K562 (cell line): ENCODE results near the gene DIP2B. TPM values are rescaled to one million over a fixed set of nuclear protein-coding genes. Genes with fewer than 3 reads are reported as not detected.

Experiments
- ATAC-seq: fragments of 200-7000 bp; cut with Tn5 transposase; 3 replicates; pipeline ENCODE4 v1.9.1; 2020; ENCODE audit warnings: moderate library complexity
- BruUV-seq: library from RNA; stranded (reverse); fragments of 400-500 nt; replicated peaks from 2 replicates; lab custom pipeline; 2021; lab: Mats Ljungman, UMichigan
- CTCF ChIA-PET: fragments of 300-600 bp; formaldehyde crosslinking; extraction: SDS; loops from one replicate; lab custom pipeline; 2021; ENCODE audit warnings: low intra/inter-chr PET ratio; lab: Yijun Ruan, JAX
- POLR2A ChIA-PET: fragments of 300-600, 350-650 bp; sonication (Branson Sonifier 250); formaldehyde crosslinking; extraction: SDS; loops from one replicate; lab custom pipeline; 2021; ENCODE audit warnings: antibody characterized with exemption, inconsistent platforms; lab: Yijun Ruan, JAX
- DNase-seq, 4 experiments: peaks; one replicate each; pipeline versions ENCODE4 v3.0.0 to v3.0.0-alpha.2; 2011 to 2018; ENCODE audit warnings: low spot score in 3 of 4, mixed read lengths in 3 of 4; ENCODE audit errors: extremely low read depth in 1 of 4
- FAIRE-seq: peaks from 2 replicates; lab custom pipeline; 2011; peaks lifted over from hg19 to GRCh38; lab: Jason Lieb, UNC
- H2AFZ ChIP-seq: 2 replicates; pipeline ENCODE4 v1.6.0; 2011; ENCODE audit warnings: low read depth, low read length, control low read depth, inconsistent platforms
- H3K27ac ChIP-seq: fragments of 200-600 bp; 3 replicates; pipeline ENCODE4 v1.8.0; 2011; ENCODE audit warnings: low read depth, mild to moderate bottlenecking, control low read depth, inconsistent platforms, low read length, moderate library complexity, mixed read lengths; ENCODE audit errors: extremely low read depth
- H3K27me3 ChIP-seq, 2 experiments: fragments of 300-600 bp in 1 of 2; 2 replicates in 1 of 2; 3 replicates in 1 of 2; pipeline versions ENCODE4 v1.6.0 to v1.8.0; 2011; ENCODE audit warnings: inconsistent platforms in 2 of 2, low read length in 2 of 2, mild to moderate bottlenecking in 1 of 2, mixed read lengths in 1 of 2, moderate library complexity in 1 of 2; ENCODE audit not compliant: control insufficient read depth in 2 of 2, insufficient read depth in 2 of 2
- H3K36me3 ChIP-seq: fragments of 300-600 bp; 3 replicates; pipeline ENCODE4 v1.8.0; 2011; ENCODE audit warnings: mild to moderate bottlenecking, low read length, inconsistent platforms; ENCODE audit not compliant: control insufficient read depth, insufficient read depth
- H3K4me1 ChIP-seq, 2 experiments: fragments of 200-600 bp in 1 of 2; replicated peaks in 1 of 2; 2 replicates in 1 of 2; 3 replicates in 1 of 2; pipeline versions ENCODE4 v1.5.1 to v1.8.0; 2011; ENCODE audit warnings: inconsistent platforms in 2 of 2, low read length in 2 of 2, mild to moderate bottlenecking in 1 of 2, mixed read lengths in 1 of 2, moderate library complexity in 1 of 2; ENCODE audit not compliant: control insufficient read depth in 2 of 2, insufficient read depth in 2 of 2
- H3K4me2 ChIP-seq: 2 replicates; pipeline ENCODE4 v1.6.1; 2011; ENCODE audit warnings: low read length, control low read depth, inconsistent platforms, mixed read lengths; ENCODE audit not compliant: insufficient read depth
- H3K4me3 ChIP-seq: fragments of 200-600 bp; sonication (generic), shearing (Covaris generic); 2 replicates; pipeline ENCODE4 v1.5.1; 2016; ENCODE audit warnings: control low read depth, inconsistent platforms
- H3K79me2 ChIP-seq: fragments of 200-600 bp; 3 replicates; pipeline ENCODE4 v1.8.0; 2011; ENCODE audit warnings: low read length, inconsistent platforms; ENCODE audit not compliant: control insufficient read depth, insufficient read depth
- H3K9ac ChIP-seq, 2 experiments: 2 replicates each; pipeline versions ENCODE4 v1.6.0 to v1.6.1; 2011; ENCODE audit warnings: low read depth in 2 of 2, low read length in 2 of 2, control low read depth in 1 of 2, inconsistent platforms in 1 of 2, mild to moderate bottlenecking in 1 of 2, mixed read lengths in 1 of 2; ENCODE audit not compliant: insufficient read depth in 1 of 2
- H3K9me1 ChIP-seq: one replicate; pipeline ENCODE4 v1.6.0; 2011; ENCODE audit warnings: inconsistent platforms, mild to moderate bottlenecking, low read length, moderate library complexity; ENCODE audit not compliant: control insufficient read depth, insufficient read depth
- H3K9me3 ChIP-seq: replicated peaks from 2 replicates; pipeline ENCODE4 v1.5.1; 2011; ENCODE audit warnings: low read depth, low read length, inconsistent platforms; ENCODE audit not compliant: control insufficient read depth, insufficient read depth
- H4K20me1 ChIP-seq: replicated peaks from 2 replicates; pipeline ENCODE4 v1.6.1; 2011; ENCODE audit warnings: low read length, inconsistent platforms, mixed read lengths; ENCODE audit not compliant: control insufficient read depth, insufficient read depth
- HDGF ChIP-seq: fragments of 450-650 bp; IDR thresholded peaks from 2 replicates; pipeline ENCODE4 v1.6.1; 2016
- HOXB6 ChIP-seq: fragments of 250-450 bp; sonication (Bioruptor Pico); IDR thresholded peaks from 2 replicates; pipeline ENCODE4 v1.5.1; 2022; ENCODE audit warnings: mild to moderate bottlenecking, borderline replicate concordance
- IFI16 ChIP-seq: fragments of 250-450 bp; sonication (Bioruptor Pico); IDR thresholded peaks from 2 replicates; pipeline ENCODE4 v2.1.2; 2022; ENCODE audit warnings: mild to moderate bottlenecking, inconsistent platforms
- KDM1A ChIP-seq, 2 experiments: fragments of 450-650 bp; IDR thresholded peaks; 2 replicates each; pipeline ENCODE4 v1.6.1; 2016; ENCODE audit warnings: mild to moderate bottlenecking in 2 of 2
- MIER1 ChIP-seq: fragments of 450-650 bp; IDR thresholded peaks from 2 replicates; pipeline ENCODE4 v1.6.1; 2016; ENCODE audit warnings: antibody characterized with exemption, mild to moderate bottlenecking, low read depth
- NR2F6 ChIP-seq: fragments of 450-650 bp; formaldehyde crosslinking; IDR thresholded peaks from 2 replicates; pipeline ENCODE4 v1.4.0; 2020; ENCODE audit warnings: mild to moderate bottlenecking
- PHF8 ChIP-seq: fragments of 200-600 bp; sonication (generic); IDR thresholded peaks from 2 replicates; pipeline ENCODE4 v1.6.1; 2012; ENCODE audit warnings: mixed run types, mild to moderate bottlenecking, inconsistent platforms, low read length, moderate library complexity, borderline replicate concordance
- SMARCA4 ChIP-seq: fragments of 450-650 bp; IDR thresholded peaks from 2 replicates; pipeline ENCODE4 v1.6.1; 2016
- TBP ChIP-seq: optimal IDR thresholded peaks from 2 replicates; pipeline ENCODE3; 2011; ENCODE audit warnings: low read depth, low read length, improper control_type of control experiment
- TCF7 ChIP-seq: sonication (generic); IDR thresholded peaks from 2 replicates; pipeline ENCODE4 v1.6.1; 2016; ENCODE audit warnings: antibody characterized with exemption, borderline replicate concordance
- YY1 ChIP-seq, 3 experiments: IDR thresholded peaks; 2 replicates each; pipeline ENCODE4 v1.6.1; 2011; ENCODE audit warnings: low read length in 2 of 3, mild to moderate bottlenecking in 2 of 3, moderate library complexity in 2 of 3, borderline replicate concordance in 1 of 3, control low read depth in 1 of 3, low read depth in 1 of 3; ENCODE audit not compliant: insufficient read depth in 3 of 3, insufficient replicate concordance in 2 of 3, control insufficient read depth in 1 of 3, insufficient read length in 1 of 3; ENCODE audit errors: extremely low read depth in 1 of 3
- ZC3H11A ChIP-seq: IDR thresholded peaks from 2 replicates; pipeline ENCODE4 v1.6.1; 2012; ENCODE audit warnings: low read depth, low read length, improper control_type of control experiment
- ZNF431 ChIP-seq: sonication (generic); formaldehyde crosslinking; IDR thresholded peaks from 2 replicates; pipeline ENCODE4 v1.8.0; 2022; ENCODE audit warnings: mild to moderate bottlenecking, missing genetic modification reagents
- WGBS: fragments of 100-300 bp; shearing (Covaris generic); methylation state at CpG from one replicate; pipeline ENCODE4 v1.1.6; 2016; ENCODE audit warnings: low coverage, mixed read lengths; ENCODE audit not compliant: insufficient coverage; ENCODE audit errors: missing lambda C conversion rate; 5-methylcytosine and 5-hydroxymethylcytosine counted together
- in situ Hi-C: fragments of 300-500 bp; cut with MboI; formaldehyde crosslinking; loops from 4 replicates; pipeline ENCODE4 v1.15.0; 2018; ENCODE audit warnings: inconsistent platforms, mixed read lengths
- intact Hi-C: fragments of 100-400 bp; cut with micrococcal nuclease; formaldehyde crosslinking; loops from 2 replicates; pipeline ENCODE4 v1.14.2; 2022
- polyA plus RNA-seq, 8 experiments: library from polyadenylated mRNA; depleted of rRNA in 4 of 8; stranded (reverse) in 5 of 8; unstranded in 3 of 8; fragments of >200 nt; fragmentation: Nextera tagmentation in 2 of 8; fragmentation: Illumina TruSeq in 1 of 8; extraction: Ambion mirVana in 2 of 8; extraction: Trizol in 1 of 8; gene quantifications; 2 replicates each; pipeline versions ENCODE4 v1.2.1 to v1.2.3, GENCODE V29; 2011 to 2014; ENCODE audit warnings: inconsistent platforms in 1 of 8, missing spikeins in 1 of 8
- total RNA-seq, 7 experiments: library from RNA; depleted of rRNA in 6 of 7; stranded (reverse); fragments of >200 nt in 6 of 7; fragmentation: Illumina TruSeq in 2 of 7; extraction: Trizol in 2 of 7; gene quantifications; 2 replicates each; pipeline versions ENCODE4 v1.2.1 to v1.2.3, GENCODE V29; 2011 to 2021; ENCODE audit warnings: low replicate concordance in 1 of 7
- TF ChIP-seq, protein P1 (sequence below): fragments of 450-650 bp; IDR thresholded peaks from 2 replicates; pipeline ENCODE4 v1.6.1; 2016; ENCODE audit warnings: mild to moderate bottlenecking
- TF ChIP-seq, protein P2 (sequence below): fragments of 250-450 bp; sonication (Bioruptor Pico); IDR thresholded peaks from 2 replicates; pipeline ENCODE4 v1.9.0; 2021; ENCODE audit warnings: mild to moderate bottlenecking, inconsistent platforms
- TF ChIP-seq, protein P3 (sequence below): fragments of 250-450 bp; sonication (Bioruptor Pico); IDR thresholded peaks from 2 replicates; pipeline ENCODE4 v1.4.0; 2020; ENCODE audit warnings: borderline replicate concordance
- TF ChIP-seq, protein P4 (sequence below): sonication (generic); formaldehyde crosslinking; IDR thresholded peaks from 2 replicates; pipeline ENCODE4 v1.5.0; 2020; ENCODE audit warnings: missing genetic modification reagents

DIP2B gene
- total and polyA plus RNA-seq, 9 of the 15 experiments (the other 6 are each of a cell fraction or from before 2014, with no cell fraction given): 4.6 to 26.1 (median 18.8) TPM

DNA sequence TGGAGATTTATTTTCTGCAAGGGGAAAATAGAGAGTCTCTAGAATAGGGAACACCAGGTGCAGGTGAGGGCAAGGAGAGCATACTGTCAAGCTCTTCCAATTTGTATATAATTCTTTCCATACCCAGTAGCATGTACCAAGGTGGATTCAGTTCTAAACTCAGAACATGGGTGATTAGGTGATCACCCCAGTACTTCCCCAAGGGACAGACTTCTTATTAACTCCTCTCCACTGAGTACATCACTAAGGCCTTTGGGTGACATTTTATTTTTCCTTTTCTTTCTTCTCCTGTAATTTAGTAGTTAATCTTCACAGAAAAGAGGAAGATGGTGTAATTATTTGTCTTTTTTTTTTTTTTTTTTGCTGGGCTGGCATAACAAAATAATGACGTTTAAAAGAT is 54.2 kb downstream of the DIP2B start:
- Histone ChIP-seq H3K27me3 (no peaks in the 10 kb centered on the region), H3K79me2 (peaks cover 63% of the 10 kb centered on the region), H2AFZ (no peak overlapping the region), H3K27ac (no peak overlapping the region), H3K9ac (no peak overlapping the region), H3K4me2 (no peak overlapping the region), H3K4me3 (no peak overlapping the region), H3K9me3 (no peaks in the 10 kb centered on the region), H4K20me1 (0 out of 2 replicates have a peak, but pooled peaks cover 2% of the 10 kb centered on the region), H3K9me1 (no peaks in the 10 kb centered on the region), H3K36me3 (peaks cover 14% of the 10 kb centered on the region; the same call in 1 of the 3 replicates), H3K4me1 (peaks cover 33 to 42% of the 10 kb centered on the region in 2 experiments)
- ATAC-seq (no peak), DNase-seq (no peak), FAIRE-seq (no peak)
- in situ Hi-C loops: no loop called here
- CTCF ChIA-PET: no interaction called here
- BruUV-seq: no TSS peak
- POLR2A ChIA-PET: no interaction called here
- intact Hi-C loops: no loop called here
- 45% methylated on average over 1 of the region's 1 CpG for WGBS
- TF ChIP-seq, protein P1, sequence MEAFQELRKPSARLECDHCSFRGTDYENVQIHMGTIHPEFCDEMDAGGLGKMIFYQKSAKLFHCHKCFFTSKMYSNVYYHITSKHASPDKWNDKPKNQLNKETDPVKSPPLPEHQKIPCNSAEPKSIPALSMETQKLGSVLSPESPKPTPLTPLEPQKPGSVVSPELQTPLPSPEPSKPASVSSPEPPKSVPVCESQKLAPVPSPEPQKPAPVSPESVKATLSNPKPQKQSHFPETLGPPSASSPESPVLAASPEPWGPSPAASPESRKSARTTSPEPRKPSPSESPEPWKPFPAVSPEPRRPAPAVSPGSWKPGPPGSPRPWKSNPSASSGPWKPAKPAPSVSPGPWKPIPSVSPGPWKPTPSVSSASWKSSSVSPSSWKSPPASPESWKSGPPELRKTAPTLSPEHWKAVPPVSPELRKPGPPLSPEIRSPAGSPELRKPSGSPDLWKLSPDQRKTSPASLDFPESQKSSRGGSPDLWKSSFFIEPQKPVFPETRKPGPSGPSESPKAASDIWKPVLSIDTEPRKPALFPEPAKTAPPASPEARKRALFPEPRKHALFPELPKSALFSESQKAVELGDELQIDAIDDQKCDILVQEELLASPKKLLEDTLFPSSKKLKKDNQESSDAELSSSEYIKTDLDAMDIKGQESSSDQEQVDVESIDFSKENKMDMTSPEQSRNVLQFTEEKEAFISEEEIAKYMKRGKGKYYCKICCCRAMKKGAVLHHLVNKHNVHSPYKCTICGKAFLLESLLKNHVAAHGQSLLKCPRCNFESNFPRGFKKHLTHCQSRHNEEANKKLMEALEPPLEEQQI: no peak
- TF ChIP-seq NR2F6 (CRISPR knock-in tag) (no peak), SMARCA4 (no peak), ZNF431 (CRISPR knock-in tag) (no peak), IFI16 (CRISPR knock-in tag) (no peak), YY1 (IDR thresholded peaks at IDR 0.05; ENCODE audit: borderline replicate concordance in 1 of 3, control insufficient read depth in 1 of 3, extremely low read depth in 1 of 3, insufficient read depth in 3 of 3, insufficient read length in 1 of 3, insufficient replicate concordance in 2 of 3, low read depth in 1 of 3, low read length in 2 of 3) (no peak), KDM1A (IDR thresholded peaks at IDR 0.05) (no peak), ZC3H11A (no peak), TBP (no peak), MIER1 (no peak), PHF8 (no peak), HOXB6 (CRISPR knock-in tag) (no peak), TCF7 (no peak), HDGF (no peak)
- TF ChIP-seq, protein P2, sequence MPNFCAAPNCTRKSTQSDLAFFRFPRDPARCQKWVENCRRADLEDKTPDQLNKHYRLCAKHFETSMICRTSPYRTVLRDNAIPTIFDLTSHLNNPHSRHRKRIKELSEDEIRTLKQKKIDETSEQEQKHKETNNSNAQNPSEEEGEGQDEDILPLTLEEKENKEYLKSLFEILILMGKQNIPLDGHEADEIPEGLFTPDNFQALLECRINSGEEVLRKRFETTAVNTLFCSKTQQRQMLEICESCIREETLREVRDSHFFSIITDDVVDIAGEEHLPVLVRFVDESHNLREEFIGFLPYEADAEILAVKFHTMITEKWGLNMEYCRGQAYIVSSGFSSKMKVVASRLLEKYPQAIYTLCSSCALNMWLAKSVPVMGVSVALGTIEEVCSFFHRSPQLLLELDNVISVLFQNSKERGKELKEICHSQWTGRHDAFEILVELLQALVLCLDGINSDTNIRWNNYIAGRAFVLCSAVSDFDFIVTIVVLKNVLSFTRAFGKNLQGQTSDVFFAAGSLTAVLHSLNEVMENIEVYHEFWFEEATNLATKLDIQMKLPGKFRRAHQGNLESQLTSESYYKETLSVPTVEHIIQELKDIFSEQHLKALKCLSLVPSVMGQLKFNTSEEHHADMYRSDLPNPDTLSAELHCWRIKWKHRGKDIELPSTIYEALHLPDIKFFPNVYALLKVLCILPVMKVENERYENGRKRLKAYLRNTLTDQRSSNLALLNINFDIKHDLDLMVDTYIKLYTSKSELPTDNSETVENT (CRISPR knock-in tag): no peak
- TF ChIP-seq, protein P3, sequence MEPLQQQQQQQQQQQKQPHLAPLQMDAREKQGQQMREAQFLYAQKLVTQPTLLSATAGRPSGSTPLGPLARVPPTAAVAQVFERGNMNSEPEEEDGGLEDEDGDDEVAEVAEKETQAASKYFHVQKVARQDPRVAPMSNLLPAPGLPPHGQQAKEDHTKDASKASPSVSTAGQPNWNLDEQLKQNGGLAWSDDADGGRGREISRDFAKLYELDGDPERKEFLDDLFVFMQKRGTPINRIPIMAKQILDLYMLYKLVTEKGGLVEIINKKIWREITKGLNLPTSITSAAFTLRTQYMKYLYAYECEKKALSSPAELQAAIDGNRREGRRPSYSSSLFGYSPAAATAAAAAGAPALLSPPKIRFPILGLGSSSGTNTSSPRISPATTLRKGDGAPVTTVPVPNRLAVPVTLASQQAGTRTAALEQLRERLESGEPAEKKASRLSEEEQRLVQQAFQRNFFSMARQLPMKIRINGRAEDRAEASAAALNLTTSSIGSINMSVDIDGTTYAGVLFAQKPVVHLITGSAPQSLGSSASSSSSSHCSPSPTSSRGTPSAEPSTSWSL: no peak
- TF ChIP-seq, protein P4, sequence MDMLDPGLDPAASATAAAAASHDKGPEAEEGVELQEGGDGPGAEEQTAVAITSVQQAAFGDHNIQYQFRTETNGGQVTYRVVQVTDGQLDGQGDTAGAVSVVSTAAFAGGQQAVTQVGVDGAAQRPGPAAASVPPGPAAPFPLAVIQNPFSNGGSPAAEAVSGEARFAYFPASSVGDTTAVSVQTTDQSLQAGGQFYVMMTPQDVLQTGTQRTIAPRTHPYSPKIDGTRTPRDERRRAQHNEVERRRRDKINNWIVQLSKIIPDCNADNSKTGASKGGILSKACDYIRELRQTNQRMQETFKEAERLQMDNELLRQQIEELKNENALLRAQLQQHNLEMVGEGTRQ (CRISPR knock-in tag): no peak
